HEK293 (cell line): ENCODE results near the gene UBL5.

Experiments used
- BCL11B ChIP-seq: fragments of 450-650 bp; formaldehyde crosslinking; IDR thresholded peaks from 2 replicates; pipeline ENCODE4 v1.5.1; 2016; ENCODE audit warnings: low read depth, missing biosample characterization, missing genetic modification characterization
- HOXC10 ChIP-seq: sonication (generic); formaldehyde crosslinking; IDR thresholded peaks from 2 replicates; pipeline ENCODE4 v1.8.1; 2023; ENCODE audit warnings: mild to moderate bottlenecking, missing genetic modification reagents
- KLF1 ChIP-seq: fragments of 450-650 bp; formaldehyde crosslinking; IDR thresholded peaks from 2 replicates; pipeline ENCODE4 v1.5.1; 2016; ENCODE audit warnings: missing biosample characterization, missing genetic modification characterization
- KLF16 ChIP-seq: fragments of 450-650 bp; formaldehyde crosslinking; IDR thresholded peaks from 2 replicates; pipeline ENCODE4 v1.5.1; 2017; ENCODE audit warnings: missing biosample characterization, missing genetic modification characterization
- OSR2 ChIP-seq: fragments of 450-650 bp; formaldehyde crosslinking; IDR thresholded peaks from 2 replicates; pipeline ENCODE4 v1.5.1; 2016; ENCODE audit warnings: missing biosample characterization, missing genetic modification characterization
- REPIN1 ChIP-seq: fragments of 450-650 bp; formaldehyde crosslinking; IDR thresholded peaks from 2 replicates; pipeline ENCODE4 v1.5.1; 2017; ENCODE audit warnings: missing biosample characterization, missing genetic modification characterization, low read depth
- YY1 ChIP-seq: fragments of 450-650 bp; formaldehyde crosslinking; IDR thresholded peaks from 2 replicates; pipeline ENCODE4 v1.5.1; 2018; ENCODE audit warnings: missing biosample characterization, missing genetic modification characterization
- ZBTB21 ChIP-seq: fragments of 450-650 bp; formaldehyde crosslinking; IDR thresholded peaks from 2 replicates; pipeline ENCODE4 v1.5.1; 2017; ENCODE audit warnings: missing biosample characterization, missing genetic modification characterization
- ZEB2 ChIP-seq: fragments of 450-650 bp; formaldehyde crosslinking; IDR thresholded peaks from 2 replicates; pipeline ENCODE4 v1.5.1; 2016; ENCODE audit warnings: missing biosample characterization, missing genetic modification characterization
- ZFHX2 ChIP-seq: fragments of 450-650 bp; formaldehyde crosslinking; conservative IDR thresholded peaks from 2 replicates; pipeline ENCODE4 v1.5.1; 2016; ENCODE audit warnings: missing biosample characterization, missing genetic modification characterization
- ZFP69B ChIP-seq: fragments of 450-650 bp; formaldehyde crosslinking; IDR thresholded peaks from 2 replicates; pipeline ENCODE4 v1.5.1; 2016; ENCODE audit warnings: missing biosample characterization, missing genetic modification characterization
- ZNF10 ChIP-seq: fragments of 450-650 bp; formaldehyde crosslinking; IDR thresholded peaks from 2 replicates; pipeline ENCODE4 v1.5.1; 2017; ENCODE audit warnings: missing biosample characterization, missing genetic modification characterization
- ZNF121 ChIP-seq: fragments of 450-650 bp; formaldehyde crosslinking; IDR thresholded peaks from 2 replicates; pipeline ENCODE4 v1.5.1; 2016; ENCODE audit warnings: missing biosample characterization, missing genetic modification characterization
- ZNF133 ChIP-seq: fragments of 450-650 bp; formaldehyde crosslinking; IDR thresholded peaks from 2 replicates; pipeline ENCODE4 v1.5.1; 2016; ENCODE audit warnings: missing biosample characterization, missing genetic modification characterization
- ZNF146 ChIP-seq: fragments of 450-650 bp; formaldehyde crosslinking; IDR thresholded peaks from 2 replicates; pipeline ENCODE4 v1.5.1; 2016; ENCODE audit warnings: missing biosample characterization, missing genetic modification characterization
- ZNF157 ChIP-seq: fragments of 450-650 bp; formaldehyde crosslinking; IDR thresholded peaks from 2 replicates; pipeline ENCODE4 v1.5.1; 2016; ENCODE audit warnings: missing biosample characterization, missing genetic modification characterization
- ZNF169 ChIP-seq: fragments of 450-650 bp; formaldehyde crosslinking; IDR thresholded peaks from 2 replicates; pipeline ENCODE4 v1.5.1; 2016; ENCODE audit warnings: missing biosample characterization, missing genetic modification characterization
- ZNF175 ChIP-seq: fragments of 450-650 bp; formaldehyde crosslinking; IDR thresholded peaks from 2 replicates; pipeline ENCODE4 v1.5.1; 2016; ENCODE audit warnings: missing biosample characterization, missing genetic modification characterization
- ZNF266 ChIP-seq: fragments of 450-650 bp; formaldehyde crosslinking; IDR thresholded peaks from 2 replicates; pipeline ENCODE4 v1.5.1; 2016; ENCODE audit warnings: missing biosample characterization, missing genetic modification characterization, low read depth
- ZNF274 ChIP-seq, 2 experiments: fragments of 200-500 bp in 1 of 2; fragments of 450-650 bp in 1 of 2; sonication (Bioruptor generic) in 1 of 2; formaldehyde crosslinking in 1 of 2; IDR thresholded peaks; 2 replicates each; pipeline versions ENCODE4 v1.5.1 to v1.6.1; 2014 to 2016; ENCODE audit warnings: borderline replicate concordance in 1 of 2, inconsistent platforms in 1 of 2, low read length in 1 of 2, missing biosample characterization in 1 of 2, missing genetic modification characterization in 1 of 2
- ZNF341 ChIP-seq: fragments of 450-650 bp; formaldehyde crosslinking; IDR thresholded peaks from 2 replicates; pipeline ENCODE4; 2016; ENCODE audit warnings: low read depth, missing biosample characterization, missing genetic modification characterization
- ZNF48 ChIP-seq: fragments of 450-650 bp; formaldehyde crosslinking; IDR thresholded peaks from 2 replicates; pipeline ENCODE4 v1.5.1; 2016; ENCODE audit warnings: missing biosample characterization, missing genetic modification characterization
- ZNF530 ChIP-seq: fragments of 450-650 bp; formaldehyde crosslinking; IDR thresholded peaks from 2 replicates; pipeline ENCODE4 v1.5.1; 2016; ENCODE audit warnings: low read depth, missing biosample characterization, missing genetic modification characterization
- ZNF558 ChIP-seq: fragments of 450-650 bp; formaldehyde crosslinking; IDR thresholded peaks from 2 replicates; pipeline ENCODE4 v1.5.1; 2016; ENCODE audit warnings: missing biosample characterization, missing genetic modification characterization
- ZNF560 ChIP-seq: fragments of 450-650 bp; formaldehyde crosslinking; IDR thresholded peaks from 2 replicates; pipeline ENCODE4 v1.5.1; 2017; ENCODE audit warnings: missing biosample characterization, missing genetic modification characterization, borderline replicate concordance
- ZNF658 ChIP-seq: fragments of 450-650 bp; formaldehyde crosslinking; IDR thresholded peaks from 2 replicates; pipeline ENCODE4; 2016; ENCODE audit warnings: missing biosample characterization, missing genetic modification characterization
- ZNF660 ChIP-seq: fragments of 450-650 bp; IDR thresholded peaks from 2 replicates; pipeline ENCODE4 v1.5.1; 2018; ENCODE audit warnings: missing biosample characterization, mild to moderate bottlenecking, missing genetic modification characterization
- ZNF830 ChIP-seq: fragments of 450-650 bp; IDR thresholded peaks from 2 replicates; pipeline ENCODE4 v1.5.0; 2018; ENCODE audit warnings: missing biosample characterization, missing genetic modification characterization, low read depth, mild to moderate bottlenecking, moderate library complexity
- TF ChIP-seq, protein P1 (sequence below): fragments of 450-650 bp; formaldehyde crosslinking; IDR thresholded peaks from 2 replicates; pipeline ENCODE4 v1.5.1; 2016; ENCODE audit warnings: missing biosample characterization, missing genetic modification characterization
- TF ChIP-seq, protein P2 (sequence below): fragments of 450-650 bp; formaldehyde crosslinking; IDR thresholded peaks from 2 replicates; pipeline ENCODE4 v1.5.1; 2016; ENCODE audit warnings: missing biosample characterization, missing genetic modification characterization
- TF ChIP-seq, protein P3 (sequence below): fragments of 450-650 bp; formaldehyde crosslinking; IDR thresholded peaks from 2 replicates; pipeline ENCODE4 v1.5.1; 2016; ENCODE audit warnings: missing biosample characterization, missing genetic modification characterization
- TF ChIP-seq, protein P4 (sequence below): fragments of 450-650 bp; formaldehyde crosslinking; IDR thresholded peaks from 2 replicates; pipeline ENCODE4 v1.5.1; 2016; ENCODE audit warnings: missing biosample characterization, missing genetic modification characterization

Gene UBL5

DNA sequence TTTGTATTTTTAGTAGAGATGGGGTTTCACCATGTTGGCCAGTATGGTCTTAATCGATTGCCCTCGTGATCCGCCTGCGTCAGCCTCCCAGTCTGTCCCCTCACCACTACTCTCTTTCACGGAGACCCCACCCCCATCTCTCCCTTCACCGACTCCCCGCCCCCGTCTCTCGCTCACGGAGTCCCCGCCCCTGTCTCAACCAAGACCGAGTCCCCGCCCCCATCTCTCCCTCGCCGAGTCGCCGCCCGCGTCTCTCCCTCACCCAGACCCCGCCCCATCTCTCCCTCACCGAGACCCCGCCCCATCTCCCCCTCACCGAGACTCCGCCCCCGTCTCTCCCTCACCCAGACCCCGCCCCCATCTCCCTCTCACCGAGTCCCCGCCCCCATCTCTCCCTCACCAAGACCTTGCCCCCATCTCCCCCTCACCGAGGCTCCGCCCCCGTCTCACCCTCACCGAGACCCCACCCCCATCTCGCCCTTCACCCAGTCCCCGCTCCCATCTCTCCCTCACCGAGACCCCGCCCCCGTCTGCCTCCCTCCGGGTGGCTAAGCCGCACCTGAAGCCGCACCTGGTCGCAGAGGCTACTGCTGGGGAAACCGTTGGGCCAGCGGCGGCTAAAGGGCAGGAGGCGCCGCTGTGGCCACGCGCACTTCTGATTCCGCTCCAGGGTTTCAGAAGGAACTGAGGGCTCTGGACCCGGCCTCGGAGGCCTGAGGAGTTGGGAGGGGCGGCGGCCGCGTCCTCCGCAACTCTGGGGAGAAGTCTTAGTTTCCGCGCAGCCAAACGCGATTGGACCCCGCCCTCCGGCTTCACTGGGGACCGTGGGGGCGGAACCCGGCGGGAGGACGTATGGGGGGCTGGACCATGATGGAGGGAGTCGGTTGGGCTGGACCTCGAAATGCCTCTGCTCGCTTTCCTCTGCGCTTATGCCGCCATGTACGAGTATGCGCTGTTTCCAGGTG is 42.1 kb upstream of the UBL5 start (continued):
- TF ChIP-seq ZNF175 (tag by site-specific recombination) (no peak), ZFP69B (tag by site-specific recombination) (peak; percentile 53; the same call in 1 of the 2 replicates), ZFHX2 (tag by site-specific recombination) (peak; percentile 36), ZNF830 (tag by site-specific recombination) (no peak), ZNF558 (tag by site-specific recombination) (no peak), ZNF157 (tag by site-specific recombination) (no peak), KLF16 (no peak; the same call in 1 of the 2 replicates), ZNF146 (tag by site-specific recombination) (no peak), ZNF266 (tag by site-specific recombination) (no peak), ZNF133 (tag by site-specific recombination) (no peak), BCL11B (no peak), ZNF660 (tag by site-specific recombination) (no peak), ZNF530 (tag by site-specific recombination) (no peak), ZNF341 (peak; percentile 54), HOXC10 (no peak), KLF1 (tag by site-specific recombination) (peak; percentile 71), ZEB2 (tag by site-specific recombination) (peak; percentile 93), ZNF560 (tag by site-specific recombination) (no peak), ZNF169 (tag by site-specific recombination) (no peak), ZNF658 (tag by site-specific recombination) (no peak), ZNF10 (tag by site-specific recombination) (no peak), YY1 (tag by site-specific recombination) (no peak), REPIN1 (tag by site-specific recombination) (no peak), ZNF48 (tag by site-specific recombination) (no peak), ZNF274 (IDR thresholded peaks at IDR 0.05; ENCODE audit: low read length) (no peak), ZNF274 (tag by site-specific recombination; IDR thresholded peaks at IDR 0.05; ENCODE audit: borderline replicate concordance) (no peak), ZNF121 (tag by site-specific recombination) (no peak), ZBTB21 (tag by site-specific recombination) (no peak), OSR2 (tag by site-specific recombination) (peak; percentile 37; the same call in 1 of the 2 replicates)
- TF ChIP-seq, protein P1, sequence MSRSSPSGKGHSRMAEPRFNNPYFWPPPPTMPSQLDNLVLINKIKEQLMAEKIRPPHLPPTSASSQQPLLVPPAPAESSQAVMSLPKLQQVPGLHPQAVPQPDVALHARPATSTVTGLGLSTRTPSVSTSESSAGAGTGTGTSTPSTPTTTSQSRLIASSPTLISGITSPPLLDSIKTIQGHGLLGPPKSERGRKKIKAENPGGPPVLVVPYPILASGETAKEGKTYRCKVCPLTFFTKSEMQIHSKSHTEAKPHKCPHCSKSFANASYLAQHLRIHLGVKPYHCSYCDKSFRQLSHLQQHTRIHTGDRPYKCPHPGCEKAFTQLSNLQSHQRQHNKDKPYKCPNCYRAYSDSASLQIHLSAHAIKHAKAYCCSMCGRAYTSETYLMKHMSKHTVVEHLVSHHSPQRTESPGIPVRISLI = no peak
- TF ChIP-seq, protein P2, sequence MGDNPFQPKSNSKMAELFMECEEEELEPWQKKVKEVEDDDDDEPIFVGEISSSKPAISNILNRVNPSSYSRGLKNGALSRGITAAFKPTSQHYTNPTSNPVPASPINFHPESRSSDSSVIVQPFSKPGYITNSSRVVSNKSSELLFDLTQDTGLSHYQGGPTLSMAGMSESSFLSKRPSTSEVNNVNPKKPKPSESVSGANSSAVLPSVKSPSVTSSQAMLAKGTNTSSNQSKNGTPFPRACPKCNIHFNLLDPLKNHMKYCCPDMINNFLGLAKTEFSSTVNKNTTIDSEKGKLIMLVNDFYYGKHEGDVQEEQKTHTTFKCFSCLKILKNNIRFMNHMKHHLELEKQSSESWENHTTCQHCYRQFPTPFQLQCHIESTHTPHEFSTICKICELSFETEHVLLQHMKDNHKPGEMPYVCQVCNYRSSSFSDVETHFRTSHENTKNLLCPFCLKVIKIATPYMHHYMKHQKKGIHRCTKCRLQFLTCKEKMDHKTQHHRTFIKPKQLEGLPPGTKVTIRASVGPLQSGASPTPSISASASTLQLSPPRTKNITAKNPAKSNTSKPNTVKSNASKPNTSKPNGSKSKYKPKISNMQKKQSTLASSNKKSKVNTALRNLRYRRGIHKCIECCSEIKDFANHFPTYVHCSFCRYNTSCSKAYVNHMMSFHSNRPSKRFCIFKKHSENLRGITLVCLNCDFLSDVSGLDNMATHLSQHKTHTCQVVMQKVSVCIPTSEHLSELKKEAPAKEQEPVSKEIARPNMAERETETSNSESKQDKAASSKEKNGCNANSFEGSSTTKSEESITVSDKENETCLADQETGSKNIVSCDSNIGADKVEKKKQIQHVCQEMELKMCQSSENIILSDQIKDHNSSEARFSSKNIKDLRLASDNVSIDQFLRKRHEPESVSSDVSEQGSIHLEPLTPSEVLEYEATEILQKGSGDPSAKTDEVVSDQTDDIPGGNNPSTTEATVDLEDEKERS (tag by site-specific recombination) = no peak
- TF ChIP-seq, protein P3, sequence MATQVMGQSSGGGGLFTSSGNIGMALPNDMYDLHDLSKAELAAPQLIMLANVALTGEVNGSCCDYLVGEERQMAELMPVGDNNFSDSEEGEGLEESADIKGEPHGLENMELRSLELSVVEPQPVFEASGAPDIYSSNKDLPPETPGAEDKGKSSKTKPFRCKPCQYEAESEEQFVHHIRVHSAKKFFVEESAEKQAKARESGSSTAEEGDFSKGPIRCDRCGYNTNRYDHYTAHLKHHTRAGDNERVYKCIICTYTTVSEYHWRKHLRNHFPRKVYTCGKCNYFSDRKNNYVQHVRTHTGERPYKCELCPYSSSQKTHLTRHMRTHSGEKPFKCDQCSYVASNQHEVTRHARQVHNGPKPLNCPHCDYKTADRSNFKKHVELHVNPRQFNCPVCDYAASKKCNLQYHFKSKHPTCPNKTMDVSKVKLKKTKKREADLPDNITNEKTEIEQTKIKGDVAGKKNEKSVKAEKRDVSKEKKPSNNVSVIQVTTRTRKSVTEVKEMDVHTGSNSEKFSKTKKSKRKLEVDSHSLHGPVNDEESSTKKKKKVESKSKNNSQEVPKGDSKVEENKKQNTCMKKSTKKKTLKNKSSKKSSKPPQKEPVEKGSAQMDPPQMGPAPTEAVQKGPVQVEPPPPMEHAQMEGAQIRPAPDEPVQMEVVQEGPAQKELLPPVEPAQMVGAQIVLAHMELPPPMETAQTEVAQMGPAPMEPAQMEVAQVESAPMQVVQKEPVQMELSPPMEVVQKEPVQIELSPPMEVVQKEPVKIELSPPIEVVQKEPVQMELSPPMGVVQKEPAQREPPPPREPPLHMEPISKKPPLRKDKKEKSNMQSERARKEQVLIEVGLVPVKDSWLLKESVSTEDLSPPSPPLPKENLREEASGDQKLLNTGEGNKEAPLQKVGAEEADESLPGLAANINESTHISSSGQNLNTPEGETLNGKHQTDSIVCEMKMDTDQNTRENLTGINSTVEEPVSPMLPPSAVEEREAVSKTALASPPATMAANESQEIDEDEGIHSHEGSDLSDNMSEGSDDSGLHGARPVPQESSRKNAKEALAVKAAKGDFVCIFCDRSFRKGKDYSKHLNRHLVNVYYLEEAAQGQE = no peak
- TF ChIP-seq, protein P4, sequence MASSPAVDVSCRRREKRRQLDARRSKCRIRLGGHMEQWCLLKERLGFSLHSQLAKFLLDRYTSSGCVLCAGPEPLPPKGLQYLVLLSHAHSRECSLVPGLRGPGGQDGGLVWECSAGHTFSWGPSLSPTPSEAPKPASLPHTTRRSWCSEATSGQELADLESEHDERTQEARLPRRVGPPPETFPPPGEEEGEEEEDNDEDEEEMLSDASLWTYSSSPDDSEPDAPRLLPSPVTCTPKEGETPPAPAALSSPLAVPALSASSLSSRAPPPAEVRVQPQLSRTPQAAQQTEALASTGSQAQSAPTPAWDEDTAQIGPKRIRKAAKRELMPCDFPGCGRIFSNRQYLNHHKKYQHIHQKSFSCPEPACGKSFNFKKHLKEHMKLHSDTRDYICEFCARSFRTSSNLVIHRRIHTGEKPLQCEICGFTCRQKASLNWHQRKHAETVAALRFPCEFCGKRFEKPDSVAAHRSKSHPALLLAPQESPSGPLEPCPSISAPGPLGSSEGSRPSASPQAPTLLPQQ = peak; percentile 54
